GM21447 (cell line): Measurements from ENCODE around the gene UBA5.
"Not testable (repeated sequence)": the region's sequence is repeated elsewhere in the genome, so short reads cannot be mapped to it uniquely, and the experiment has no call there.

Experiments used
- ATAC-seq: cut with Tn5 transposase; IDR thresholded peaks from one replicate; pipeline ENCODE4 v1.9.1; 2021; ENCODE audit not compliant: unreplicated experiment

UBA5 gene

DNA sequence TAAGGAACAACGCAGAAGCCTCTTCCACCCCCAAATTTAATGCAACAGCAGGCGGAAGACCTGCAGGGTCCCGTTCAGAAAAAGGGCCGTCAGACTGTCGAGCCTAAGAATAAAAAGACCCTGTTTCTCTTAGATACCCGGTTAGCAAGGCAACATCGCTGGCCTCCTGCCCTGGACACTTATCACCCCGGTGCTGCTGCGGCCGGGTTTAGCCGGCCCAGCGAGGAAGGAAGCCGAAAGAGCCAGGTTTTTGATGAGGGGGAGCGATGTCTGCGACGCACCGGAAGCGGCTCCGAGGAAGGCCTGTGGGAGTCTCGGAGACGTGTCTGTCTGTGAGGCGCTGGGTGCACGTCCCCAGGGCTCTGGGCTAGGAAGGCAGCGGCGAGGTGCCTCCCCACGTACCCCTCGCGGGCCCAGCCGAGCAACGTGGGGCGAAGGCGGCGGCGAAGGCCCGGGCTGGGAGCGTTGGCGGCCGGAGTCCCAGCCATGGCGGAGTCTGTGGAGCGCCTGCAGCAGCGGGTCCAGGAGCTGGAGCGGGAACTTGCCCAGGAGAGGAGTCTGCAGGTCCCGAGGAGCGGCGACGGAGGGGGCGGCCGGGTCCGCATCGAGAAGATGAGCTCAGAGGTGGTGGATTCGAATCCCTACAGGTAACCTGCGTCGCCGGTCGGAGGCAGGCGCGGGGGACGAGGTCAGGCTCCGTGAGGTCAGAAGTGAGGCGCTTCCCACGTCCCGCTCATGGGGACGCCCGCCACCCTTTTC is at the start of gene UBA5:
Gene UBA5 (plus strand): TSS at position 278 of the 759 bp plus-strand sequence. CDS start 209 bp downstream, at position 487.
- ATAC-seq, result peak; percentile 67

DNA sequence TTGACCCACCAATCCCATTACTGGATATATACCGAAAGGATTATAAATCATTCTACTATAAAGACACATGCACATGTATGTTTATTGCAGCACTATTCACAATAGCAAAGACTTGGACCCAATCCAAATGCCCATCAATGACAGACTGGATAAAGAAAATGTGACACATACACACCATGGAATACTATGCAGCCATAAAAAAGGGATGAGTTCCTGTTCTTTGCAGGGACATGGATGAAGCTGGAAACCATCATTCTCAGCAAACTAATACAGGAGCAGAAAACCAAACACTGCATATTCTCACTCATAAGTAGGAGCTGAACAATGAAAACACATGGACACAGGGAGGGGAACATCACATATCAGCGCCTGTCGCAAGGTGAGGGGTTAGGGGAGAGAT is 44.8 kb upstream of the UBA5 start:
- ATAC-seq, result not testable (repeated sequence)

DNA sequence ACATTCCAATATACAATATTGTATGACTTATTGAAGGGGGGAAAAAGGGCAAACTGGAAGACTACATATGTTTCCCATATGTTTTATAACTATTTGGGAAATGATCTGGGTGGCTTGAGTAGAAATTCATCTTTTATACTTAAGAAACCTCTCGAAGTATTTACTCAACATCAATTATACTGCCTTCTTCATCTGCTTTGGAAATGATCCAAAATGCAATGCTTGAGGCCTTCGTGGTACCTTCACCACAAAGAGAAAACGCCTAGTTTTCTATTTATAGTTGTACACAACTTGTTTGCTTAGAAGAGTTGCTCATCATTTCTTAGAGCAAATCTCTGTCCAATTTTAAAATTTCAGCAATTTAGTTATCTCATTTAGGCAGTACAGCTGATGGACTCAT is 44.2 kb upstream of the UBA5 start:
- no peak for ATAC-seq

DNA sequence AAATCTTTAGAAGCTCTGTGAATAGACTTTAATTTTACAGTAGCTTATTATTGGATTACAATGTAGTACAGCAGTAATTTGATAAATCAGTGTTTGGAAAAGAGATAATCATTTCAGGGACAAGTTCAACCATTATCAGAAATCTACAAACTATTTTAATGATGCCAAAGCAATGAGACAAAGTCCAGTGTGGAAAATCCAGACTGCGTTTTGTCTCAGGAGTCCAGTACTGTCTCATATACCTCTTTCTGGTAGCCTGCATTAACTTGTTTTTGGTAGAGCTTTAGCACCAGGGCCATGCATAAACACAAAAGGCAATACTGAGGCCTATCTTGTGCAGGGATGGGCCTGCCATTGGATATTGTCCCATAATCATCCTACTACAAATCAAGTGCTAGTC is 43.3 kb upstream of the UBA5 start:
- no peak for ATAC-seq

DNA sequence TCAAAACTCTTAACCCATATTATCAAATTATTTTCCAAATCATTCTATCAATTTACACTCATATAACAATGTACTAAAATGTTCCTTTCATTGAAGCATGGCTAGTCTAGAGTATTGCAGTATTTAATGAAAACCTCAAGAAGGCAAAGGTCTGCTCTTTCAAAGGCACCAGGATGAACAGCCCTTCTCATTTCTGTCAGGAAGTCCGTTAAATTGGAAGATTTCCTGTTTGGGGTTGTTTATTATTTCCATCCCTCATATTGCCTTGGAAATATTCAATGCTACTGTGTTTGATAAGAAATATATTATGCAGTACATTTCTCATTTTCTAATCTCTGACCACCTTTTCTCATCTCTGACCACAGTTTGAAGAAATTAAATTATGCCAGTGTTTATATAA is 38.0 kb upstream of the UBA5 start:
- ATAC-seq, result no peak

DNA sequence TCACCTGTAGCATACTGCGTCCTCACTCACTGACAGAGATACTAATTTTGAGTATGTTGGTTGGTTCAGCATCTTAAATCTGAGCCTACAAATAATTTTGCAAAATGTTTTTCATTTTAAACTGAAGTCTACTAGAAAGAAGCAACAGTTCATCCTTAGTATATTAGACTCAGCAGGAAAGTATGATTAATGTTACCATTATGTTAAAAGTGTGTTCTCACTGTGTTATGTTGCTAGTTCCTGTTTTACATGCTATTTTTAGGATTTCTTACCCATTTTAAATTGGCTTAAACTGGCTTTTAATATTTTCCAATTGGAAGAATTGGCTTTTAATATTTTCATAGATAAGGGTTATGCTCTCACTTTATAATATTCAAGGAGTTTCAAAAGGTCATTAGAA is 37.4 kb upstream of the UBA5 start:
- ATAC-seq, result no peak

DNA sequence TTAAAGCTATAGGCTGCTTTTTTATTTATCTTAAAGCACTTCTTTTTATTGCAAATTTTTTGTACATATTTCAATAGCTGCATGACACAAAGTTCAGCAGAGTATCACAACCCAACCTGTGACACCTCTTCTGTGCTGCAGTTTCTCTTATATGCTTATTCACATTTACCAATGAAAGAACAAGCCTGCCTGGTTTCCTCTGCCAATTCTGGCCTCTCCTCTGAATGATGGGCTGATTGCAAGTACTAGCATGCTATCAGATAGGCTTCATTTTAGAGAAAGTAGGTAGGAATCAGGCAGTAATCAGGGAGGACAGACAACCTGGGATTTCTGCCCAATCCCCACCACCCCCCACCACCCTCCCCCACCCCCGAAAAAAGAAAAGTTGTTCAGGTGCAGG is 36.5 kb upstream of the UBA5 start:
- no peak for ATAC-seq

DNA sequence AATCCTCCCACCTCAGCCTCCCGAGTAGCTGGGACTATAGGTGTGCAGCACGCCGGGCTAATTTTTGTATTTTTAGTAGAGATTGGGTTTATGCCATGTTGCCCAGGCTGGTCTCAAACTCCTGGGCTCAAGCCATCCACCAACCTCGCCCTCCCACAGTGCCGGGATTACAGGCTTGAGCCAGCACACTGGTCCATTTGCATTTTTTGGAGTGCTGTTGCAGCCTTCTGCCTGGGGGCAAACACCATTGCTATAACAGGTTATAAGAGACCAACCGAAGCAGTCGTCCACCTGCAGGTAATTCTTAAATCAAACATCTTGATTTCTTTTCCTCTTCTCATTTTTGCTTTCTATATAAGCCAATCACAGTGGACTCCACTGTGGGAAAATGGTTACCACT is 35.3 kb upstream of the UBA5 start:
- ATAC-seq, result no peak

DNA sequence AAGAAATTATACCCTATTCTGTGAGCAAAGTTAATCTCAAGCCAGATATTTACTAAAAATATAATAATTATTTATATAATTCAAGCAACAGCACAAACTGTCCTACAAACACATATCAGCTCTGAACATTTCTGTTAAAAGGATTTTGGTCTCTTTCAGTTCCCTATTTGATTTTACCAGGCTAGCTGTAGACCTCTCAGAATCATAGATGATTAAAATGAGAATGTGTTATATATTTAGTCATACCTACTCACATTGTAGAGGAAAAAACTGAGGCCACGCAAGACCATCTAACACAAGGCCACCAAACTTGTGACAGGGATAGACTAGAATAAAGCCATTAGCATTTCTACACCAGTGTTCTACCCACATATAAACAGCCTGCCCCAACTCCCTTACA is 34.5 kb upstream of the UBA5 start:
- ATAC-seq, result peak; percentile 88

DNA sequence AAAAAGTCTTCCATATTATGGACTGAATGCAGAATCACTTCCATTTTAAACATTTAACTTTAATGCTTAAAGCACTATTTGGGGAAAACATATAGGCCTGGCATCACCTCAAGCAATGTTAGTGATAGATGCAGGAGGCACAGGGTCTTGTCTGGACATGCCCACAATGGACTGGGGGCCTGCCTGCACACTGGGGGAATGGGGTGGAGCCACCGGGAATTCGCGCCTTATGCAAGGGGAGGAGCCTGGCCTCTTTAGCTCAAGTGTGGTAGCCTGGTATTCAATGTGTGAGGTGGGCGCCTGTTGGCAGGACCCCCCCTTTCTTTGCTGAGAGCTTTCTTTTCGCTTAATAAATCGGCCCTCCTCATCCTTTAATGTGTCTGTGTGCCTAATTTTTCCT is 33.2 kb upstream of the UBA5 start:
- no peak for ATAC-seq

DNA sequence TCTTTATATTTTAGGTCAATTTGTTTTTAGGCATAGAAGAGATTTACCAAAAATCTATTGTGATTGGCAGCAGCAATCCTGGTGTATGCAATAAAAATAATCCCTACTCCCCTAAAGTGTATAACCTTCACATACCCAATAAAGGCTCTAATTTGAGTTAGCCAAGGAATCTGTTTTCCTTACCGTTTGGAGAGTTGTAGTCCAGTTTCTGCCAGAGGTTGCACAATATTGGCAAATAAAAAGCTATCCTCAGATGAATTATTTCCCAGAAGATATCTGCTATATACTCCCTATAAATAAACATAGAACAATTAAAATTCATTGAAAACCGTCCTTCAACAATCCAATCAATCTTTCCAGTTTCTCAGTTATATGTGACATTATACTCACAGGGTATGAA is 32.0 kb upstream of the UBA5 start:
- ATAC-seq, result no peak

DNA sequence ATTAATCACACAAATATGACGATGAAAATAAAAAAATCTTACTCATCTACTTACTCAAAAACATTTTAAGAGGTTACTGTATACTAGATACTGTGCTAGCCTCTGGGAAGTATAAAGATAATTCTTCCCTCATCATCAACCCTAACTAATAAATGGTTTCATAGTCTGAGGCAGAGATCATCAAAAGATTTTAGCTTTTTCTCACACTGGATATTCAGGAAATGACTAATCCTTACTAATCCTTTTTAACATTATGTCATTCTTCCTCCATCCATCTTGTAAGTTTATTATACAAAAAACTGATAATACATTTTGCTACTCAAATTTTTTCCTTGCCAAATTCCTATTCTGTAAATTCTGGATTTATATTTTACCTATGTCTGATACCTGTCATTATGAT is 30.2 kb upstream of the UBA5 start:
- ATAC-seq, result no peak

DNA sequence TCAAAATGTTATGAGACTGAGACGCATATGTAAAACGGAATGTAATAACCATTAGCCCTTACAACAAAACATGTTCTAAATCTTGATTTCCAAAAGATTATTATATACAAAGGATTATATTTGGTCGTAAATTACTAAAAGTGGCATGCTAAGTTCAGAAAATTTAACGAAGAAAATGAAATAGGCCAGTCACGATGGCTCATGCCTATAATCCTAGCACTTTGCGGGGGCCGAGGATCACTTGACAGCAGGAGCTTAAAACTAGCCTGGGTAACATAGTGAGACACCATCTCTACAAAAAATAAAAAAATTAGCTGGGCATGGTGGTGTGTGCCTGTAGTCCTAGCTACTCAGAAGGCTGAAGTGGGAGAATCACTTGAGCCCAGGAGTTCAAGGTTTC is 29.5 kb upstream of the UBA5 start:
- no peak for ATAC-seq

DNA sequence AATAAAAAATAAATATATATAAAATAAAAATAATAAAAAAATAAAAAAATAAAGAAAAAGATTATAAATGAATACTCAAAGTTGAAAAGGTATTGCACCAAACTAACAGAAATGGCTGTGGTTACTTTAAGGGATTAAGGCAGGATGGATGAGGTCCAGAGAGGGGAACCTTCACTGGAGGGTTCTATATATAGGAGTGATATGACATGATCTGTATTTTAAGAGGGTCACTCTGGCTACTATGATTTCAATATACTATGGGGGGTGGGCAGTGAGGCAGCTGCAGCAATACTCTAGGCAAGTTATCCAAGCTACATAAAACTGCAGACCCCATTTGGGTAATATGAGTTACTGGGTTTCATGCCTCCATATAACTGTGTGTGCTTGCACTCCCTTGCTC is 25.1 kb upstream of the UBA5 start:
- ATAC-seq, result no peak

DNA sequence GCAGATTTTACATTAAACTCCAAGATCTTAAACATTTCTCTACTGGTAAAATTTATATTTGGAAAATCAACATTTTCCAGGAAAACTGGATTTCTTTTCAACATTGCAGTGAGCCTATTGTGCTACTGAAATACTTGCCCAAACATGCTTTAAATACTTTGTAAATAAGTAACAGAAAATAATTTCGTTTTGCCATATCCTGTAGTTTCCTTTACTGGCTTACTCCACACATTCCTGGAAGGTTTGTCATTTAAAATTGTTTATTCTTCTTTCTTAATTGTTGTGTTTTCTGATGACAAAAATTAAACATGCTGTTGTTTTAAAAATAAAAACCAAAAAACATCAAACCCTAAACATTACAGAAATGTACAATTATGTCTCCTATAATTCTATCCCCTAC is 22.5 kb upstream of the UBA5 start:
- no peak for ATAC-seq

DNA sequence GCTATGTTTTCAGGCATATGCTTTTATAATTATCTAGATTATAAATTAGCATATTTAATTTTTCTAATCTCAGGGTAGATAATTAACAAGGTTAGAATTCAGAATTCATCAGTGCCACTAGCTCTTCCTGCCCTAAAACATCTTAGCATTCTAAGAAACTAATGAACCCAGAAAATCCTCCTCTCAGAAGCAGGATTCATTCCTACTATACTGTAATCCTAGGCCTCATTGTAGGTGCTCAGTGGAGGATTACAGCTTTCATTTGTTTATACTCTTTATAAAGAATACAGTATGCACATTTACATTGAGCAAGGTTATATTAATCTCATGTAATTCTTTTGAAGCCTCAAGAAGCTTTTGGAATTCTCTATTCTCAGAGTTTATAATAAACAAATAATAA is 21.4 kb upstream of the UBA5 start:
- no peak for ATAC-seq

DNA sequence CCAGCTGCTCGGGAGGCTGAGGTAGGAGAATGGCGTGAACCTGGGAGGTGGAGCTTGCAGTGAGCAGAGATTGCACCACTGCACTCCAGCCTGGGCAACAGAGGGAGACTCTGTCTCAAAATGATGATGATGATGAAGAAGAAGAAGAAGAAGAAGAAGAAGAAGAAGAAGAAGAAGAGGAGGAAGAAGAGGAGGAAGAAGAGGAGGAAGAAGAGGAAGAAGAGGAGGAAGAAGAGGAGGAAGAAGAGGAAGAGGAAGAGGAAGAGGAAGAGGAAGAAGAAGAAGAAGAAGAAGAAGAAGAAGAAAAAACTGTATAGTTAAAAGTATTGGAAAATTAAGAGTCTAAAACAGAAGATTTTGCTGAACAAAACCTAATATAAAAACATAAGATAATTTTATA is 18.7 kb upstream of the UBA5 start:
- not testable (repeated sequence) for ATAC-seq

DNA sequence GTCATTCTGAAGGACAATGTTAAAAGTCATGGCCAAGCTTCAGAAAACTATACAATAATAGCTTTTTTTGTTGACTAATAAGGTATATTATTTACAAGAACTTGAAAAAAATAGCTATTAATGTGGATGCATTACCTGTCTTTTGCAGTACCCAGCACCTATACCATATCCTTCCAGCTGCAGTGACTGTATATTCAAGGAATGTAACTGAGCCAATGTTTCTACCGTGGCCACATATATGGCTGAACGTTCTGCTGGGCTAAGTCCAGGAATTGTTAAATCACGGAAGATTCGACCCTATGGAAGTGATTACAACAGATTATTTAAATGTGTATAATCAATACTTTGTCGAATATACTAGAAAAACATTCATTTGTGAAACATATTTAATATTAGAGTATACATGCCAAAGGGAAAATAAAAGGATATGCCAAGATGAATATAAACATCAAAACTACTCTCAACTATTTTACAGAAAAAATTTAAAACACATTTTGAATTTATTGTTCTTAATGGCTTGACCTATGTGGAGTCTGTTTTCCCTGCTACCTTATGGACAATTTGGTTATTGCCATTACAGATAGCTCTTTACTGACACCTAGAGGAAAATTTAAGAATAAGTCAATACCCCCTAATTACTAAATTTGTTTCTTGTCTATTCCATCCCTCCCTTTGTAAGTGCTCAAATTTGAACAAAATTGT is 18.1 kb upstream of the UBA5 start:
- ATAC-seq, result no peak

DNA sequence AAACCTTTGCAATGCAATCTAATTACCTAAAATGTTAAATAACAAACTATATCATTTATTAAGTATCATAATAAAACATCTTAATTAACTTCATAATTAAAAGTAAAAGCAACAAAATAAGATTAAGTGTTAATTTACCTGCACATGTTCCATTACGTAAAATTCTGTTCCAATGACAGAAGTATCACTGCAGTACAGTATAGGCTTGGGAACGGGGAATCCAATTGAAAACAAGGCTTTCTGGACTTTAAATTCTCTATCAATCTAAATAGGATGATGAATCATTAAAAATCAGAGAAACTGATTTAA is 17.6 kb upstream of the UBA5 start:
- ATAC-seq, result no peak

DNA sequence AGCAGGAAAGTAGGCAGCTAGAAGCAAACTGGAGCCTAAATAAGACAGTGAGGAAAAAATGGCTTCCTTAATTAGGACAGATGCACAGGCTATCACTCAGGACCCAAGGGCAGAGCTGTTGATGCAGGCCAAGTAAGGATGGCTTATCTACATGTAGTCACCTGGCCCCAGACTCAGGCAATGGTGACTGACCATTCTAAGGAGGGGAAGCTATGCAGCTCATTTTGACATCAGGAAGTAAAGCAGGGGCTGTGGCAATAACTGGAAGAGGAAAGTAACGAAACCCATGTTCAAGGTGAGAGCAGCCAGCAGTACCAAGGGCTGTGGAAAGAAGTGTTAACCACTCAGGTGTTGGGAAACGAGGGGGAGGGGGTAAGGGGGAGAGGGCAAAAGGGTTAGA is 16.8 kb upstream of the UBA5 start:
- no peak for ATAC-seq

DNA sequence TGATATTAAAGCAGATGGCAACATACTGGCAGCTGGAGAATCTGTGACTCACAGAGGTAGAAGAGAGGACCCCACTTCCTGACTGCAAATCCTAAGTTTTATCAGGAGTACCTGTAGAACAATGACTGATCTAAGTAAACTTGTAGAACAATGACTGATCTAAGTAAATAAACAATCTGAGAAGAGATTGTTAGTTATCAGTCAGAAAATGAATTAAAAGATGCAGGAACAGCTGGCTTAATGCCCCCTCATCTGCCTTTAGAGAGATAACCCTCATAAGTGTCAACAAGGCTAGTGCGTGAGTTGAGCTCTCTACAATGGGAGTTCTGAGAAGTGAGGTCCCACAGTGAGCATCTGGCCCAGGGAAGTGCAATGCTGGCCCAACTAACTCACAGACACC is 15.1 kb upstream of the UBA5 start:
- ATAC-seq, result no peak

DNA sequence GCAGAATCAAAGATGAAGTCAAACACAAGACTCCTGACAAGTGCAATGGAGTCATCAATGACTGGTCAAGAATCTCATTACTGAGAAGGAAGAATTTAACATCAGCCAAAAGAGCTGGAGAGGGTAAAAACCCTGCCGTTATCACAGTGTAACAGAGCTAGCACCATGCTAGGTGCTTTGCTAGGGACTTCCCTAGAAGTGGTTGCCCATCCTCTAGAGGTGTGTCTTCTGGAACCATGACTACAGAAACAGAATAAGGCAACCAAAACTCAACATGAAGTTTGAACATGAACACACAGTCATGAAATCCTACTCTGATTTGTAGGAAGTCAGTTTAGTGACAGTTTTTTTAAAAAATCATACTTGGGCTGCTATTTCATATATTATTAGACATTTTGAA is 10.0 kb upstream of the UBA5 start:
- ATAC-seq, result no peak
